Stimulated activated CD8-positive, alpha-beta memory T cell treated with anti-CD3 and anti-CD28 coated beads, Interleukin-4, amount 100 ng/mL, for 1 hour (primary cell): ENCODE data around the gene KRT20.
"Not testable (repeated sequence)": the region's sequence is repeated elsewhere in the genome, so short reads cannot be mapped to it uniquely, and the experiment has no call there.

Source experiments
- DNase-seq, 2 donors: peaks; one replicate each; pipeline ENCODE4 v3.0.0-alpha.2; 2020; ENCODE audit warnings: low read depth in 2 of 2, low spot score in 1 of 2

KRT20 gene

DNA sequence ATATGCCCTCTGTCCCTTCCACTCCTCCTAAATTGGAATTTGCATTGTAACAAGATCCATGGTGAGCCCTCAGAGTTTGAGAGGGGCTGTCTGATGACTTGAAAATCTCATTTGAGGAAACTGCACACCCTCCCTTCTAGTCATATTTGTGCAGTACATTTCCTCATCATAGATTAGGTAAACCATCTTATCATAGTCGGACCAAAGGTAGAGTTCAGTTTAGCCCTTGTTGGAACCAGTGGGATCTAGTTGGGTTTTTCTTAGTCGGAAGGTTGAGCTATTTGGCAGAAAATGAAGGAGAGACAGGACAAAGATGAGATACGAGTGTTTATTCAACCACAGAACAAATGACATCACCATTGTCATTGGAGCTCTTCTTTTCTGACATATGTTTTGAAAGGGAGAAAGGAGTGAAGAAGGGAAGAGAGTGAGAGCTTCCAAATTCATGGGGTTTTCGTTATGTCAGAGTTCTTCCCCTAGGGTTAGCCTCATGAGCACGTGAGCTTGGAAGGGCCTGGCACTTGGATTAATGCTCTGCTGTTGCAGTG is 15.8 kb upstream of the KRT20 start:
- no peak for DNase-seq

DNA sequence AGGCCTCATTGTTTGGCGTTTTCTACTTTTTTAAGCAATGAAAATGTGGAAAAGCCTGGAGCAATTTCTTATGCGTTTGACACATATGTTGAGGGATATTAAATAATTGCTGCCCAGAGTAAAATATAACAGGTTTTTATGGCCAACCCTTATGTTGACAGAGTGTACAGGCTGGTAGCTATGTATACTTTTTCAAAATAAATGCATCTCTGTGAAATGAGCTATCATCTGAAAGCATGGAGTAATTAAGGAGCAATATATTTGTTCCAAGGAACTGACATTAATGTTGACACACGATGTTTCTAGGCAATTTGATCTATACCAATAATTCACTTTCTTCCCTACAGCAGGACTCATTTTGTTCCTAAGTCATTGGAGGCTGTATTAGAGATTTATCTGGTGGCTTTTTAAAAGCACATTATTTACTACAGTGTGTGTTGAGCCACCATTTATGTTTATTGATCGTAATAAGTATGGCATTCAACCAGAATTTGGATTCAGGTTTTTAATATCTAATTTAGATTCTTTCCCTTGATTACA is 11.9 kb upstream of the KRT20 start:
- DNase-seq, result no peak

DNA sequence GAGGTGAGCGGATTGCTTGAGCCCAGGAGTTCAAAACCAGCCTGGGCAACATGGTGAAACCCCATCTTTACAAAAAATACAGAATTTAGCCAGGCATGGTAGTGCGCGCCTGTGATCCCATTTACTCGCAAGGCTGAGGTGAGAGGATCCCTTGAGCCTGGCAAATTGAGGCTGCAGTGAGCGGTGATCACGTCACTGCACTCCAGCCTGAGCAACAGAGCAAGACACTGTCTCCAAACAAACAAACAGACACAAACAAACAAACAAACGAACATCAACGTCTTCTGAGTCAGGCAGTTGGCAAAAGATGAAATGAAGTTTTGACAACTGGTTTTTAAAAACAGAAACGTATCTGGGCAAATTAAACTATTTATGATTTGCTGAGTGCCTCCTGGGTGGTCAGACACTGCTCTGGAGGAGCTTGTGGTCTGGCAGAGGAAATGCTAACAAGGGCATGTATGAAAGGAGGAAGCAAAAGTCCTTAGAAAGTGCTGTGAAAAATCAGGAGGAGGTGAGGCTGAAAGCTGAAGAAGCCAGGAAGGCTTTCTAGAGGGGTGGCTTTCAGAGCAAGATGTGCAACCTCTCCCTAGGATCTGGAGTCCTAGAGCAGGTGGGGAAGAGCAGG is 10.2 kb upstream of the KRT20 start:
- DNase-seq, result no peak

DNA sequence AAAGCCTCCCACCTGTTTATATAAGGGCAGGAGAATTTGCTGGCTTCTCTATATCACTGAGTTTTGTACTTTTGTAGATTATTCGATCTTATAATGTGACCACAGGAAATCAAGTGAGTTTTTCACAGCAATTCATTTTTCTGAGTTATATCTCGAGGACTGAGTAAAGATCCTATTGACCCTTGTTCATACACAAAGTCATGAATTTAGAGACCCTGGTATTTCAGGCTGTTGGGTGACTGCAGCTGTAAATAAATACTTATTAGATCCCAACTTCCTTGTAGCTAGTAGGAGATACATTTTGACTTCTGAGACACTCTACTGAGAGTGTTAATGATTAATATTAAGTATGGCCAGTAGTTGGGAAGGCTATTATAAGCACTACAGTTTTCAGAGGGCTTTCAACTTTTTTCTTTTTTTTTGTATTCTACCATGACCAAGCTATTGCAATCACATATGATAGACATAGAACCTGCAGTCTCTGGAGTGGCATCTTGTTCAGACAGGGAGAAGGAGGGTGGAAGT is 3.2 kb upstream of the KRT20 start:
- no peak for DNase-seq

DNA sequence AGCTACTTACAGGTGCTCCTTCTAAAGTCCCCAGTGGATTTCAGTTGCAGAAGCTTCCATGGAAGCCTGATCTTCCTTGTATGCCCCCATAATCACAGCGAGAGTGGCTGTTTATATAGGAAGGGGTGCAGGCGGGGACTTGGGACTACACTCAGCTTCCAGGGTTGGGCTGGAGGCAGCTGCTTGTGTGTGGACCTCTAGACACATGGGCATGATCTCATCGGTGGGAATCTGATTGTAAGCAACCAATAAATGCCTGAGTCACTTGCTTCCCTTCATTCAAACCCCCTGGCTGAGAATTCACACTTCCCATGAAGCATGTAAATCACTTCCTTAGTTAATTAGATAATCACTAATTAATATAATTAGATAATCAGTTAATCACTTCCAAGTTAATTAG is 1.0 kb upstream of the KRT20 start:
- no peak for DNase-seq

DNA sequence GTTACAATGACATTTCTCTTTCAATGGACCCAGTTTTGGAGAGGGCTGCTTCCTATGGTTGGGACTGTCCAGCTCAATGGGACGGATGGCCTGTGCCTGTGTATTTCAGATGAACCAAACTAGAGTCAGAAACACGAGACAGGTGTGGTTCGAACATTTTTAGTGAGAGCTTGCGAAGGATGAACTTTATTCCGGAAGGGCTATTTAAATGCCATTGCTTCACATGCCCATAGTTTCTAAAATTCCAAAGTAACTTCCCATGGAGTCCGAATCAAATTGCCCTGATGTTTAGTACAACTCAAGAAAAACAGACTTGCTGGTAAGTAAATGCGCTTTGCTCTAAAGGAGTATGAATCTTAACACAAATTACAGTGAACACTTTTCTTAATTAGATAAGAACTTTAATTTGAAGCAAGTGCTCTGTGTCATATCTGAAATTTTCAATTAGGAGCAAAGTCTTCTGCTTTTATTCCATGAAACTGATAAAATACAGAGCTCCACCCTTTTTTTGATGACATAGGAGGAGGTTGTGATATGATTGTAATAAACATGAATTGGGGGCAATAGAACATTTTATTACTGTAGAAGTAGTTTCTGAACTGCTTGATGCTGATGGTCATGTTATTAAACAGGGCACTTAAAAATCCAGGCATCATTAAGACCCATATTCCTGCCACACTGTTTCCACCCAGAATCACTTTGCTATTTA is 1.3 kb downstream of the KRT20 start:
- DNase-seq, result no peak

DNA sequence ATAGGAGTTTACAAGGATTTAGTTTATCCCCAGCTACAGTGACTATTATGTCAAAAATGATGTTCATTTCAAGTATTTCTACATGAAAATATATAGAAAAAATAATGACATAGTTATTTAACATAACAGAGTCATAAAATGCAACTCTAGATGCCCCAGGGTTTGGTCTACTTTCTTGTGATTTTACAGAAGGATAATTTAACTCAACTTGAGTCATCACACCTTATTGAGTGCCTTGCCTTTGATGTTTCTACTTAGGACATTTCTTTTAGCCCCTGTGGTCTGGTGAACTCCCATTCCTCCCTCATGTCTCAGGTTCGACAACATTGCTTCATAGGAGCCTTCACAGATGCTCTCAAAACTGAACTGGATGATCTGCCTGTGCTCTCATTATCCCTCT is 2.0 kb downstream of the KRT20 start:
- no peak for DNase-seq

DNA sequence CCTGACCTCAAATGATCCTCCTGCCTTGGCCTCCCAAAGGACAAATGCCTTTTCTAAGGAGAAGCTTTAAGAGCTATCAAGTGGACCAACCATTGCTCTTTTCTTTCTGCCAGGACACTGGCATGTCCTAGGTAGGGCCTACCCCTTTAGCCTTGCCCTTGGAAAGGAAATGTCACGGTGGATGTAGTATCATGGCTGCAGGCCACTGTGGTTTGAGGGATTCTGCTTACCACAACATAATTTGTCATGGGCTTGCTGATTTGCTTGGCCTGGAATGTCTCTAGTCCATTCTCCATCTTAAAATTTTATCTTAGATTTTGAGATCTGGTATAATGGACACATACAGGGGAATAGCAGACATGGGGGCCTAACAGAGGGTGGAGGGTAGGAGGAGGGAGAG is 6.0 kb downstream of the KRT20 start:
- no peak for DNase-seq

DNA sequence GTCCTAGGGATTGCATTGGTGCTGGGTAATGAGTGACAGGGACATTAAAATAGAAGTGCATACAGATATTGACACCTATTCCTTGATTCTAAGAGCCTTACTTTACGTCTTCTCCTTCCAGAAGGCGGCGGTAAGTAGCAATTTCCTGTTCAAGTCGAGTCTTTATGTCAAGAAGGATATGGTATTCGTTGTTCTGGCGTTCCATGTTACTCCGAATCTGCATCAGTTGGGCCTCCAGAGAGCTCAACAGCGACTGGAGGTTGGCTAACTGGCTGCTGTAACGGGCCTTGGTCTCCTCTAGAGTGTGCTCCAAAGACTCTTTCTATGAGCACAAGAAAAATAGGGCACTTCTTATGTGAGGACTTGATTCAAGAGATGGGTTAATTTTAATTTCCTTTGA is 7.0 kb downstream of the KRT20 start:
- DNase-seq, result no peak

DNA sequence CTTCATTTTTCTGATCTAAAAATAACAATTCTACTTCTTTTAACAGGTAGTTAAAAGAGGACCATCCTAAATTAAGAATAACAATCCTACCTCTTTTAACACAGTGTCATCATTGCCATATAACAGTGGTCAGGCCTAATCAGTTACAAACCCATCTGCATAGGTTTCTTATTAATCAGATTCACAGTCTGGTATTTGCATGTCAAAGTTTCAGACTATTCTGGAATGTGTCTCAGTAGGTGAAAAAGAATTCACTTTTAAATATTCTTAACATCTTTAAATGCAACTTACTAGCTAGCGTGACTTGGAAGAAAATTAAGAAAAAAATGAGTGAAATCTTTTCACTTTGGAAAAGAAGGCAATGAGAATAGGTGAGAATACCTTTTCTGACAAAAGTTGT is 11.2 kb downstream of the KRT20 start:
- no peak for DNase-seq

DNA sequence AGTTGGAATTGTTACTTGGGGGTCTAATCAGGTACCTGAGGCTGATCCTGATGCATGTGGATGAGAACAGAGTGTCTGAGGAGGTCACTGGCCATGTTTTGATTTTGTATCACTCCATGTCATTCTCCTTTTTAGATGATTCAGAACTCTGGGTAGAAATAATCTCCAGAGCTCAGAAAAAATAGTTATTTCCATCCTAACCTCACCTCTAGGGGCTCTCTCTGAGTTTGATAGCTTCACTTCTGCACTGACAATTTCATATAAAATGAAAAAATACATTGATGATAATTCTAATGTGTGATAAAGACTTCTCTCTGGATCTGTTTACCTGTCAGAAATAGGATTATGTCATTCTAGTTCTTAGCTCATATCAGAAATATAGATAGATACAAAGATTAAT is 11.8 kb downstream of the KRT20 start:
- no peak for DNase-seq

DNA sequence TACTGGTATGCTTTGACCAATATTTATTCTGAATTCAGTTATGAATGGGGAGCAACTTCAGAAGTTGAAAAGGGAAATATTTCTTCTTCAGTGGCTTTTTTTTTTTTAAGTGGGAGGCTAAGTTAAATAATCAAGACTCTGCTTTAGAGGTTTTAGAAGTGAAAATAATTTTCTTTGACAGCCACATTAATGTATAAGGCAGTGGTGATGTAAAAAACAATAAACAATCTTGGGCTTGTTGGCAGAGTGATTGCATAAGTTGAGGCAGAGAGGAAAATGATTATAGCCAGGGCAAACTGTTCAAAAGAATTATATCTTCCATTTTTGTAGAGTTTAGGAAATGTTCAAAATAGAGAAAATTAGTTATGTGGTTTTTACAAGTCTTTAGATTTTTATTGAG is 12.6 kb downstream of the KRT20 start:
- no peak for DNase-seq

DNA sequence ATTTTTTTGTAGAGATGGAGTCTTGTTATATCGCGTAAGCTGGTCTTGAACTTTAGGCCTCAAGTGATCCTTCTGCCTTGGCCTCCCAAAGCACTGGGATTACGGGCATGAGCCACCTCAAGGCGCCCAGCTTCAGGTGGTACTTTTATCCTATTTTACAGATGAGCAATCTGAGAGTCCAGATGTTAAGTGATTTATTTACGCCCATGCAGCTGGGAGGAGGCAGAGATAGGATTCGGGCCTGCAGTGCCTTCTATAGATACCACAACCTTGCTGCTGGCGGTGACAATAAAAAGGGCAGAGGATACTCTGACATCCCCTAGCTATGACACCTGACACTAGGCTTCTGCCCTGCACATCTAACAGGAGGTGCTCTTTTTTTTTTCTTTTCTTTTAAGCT is 13.7 kb downstream of the KRT20 start:
- no peak for DNase-seq

DNA sequence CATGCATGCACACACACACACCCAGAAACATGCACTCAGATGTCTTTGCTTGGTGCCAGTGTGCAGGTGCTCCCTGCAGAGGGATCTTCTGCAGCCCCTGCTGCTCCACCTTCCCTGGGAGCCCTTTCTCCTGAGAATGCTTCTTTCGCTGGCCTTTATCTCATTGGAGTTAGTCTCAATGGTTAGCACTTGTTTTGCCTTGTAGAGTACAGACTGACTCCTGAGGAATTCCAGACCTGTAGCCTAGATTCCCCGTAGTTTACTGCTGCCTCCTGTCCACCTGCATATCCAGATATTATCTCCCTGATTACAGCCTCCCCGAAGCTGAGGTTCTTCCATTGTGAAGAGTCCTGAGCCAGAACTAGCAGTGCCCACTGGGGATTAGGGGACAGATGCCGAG is 14.9 kb downstream of the KRT20 start:
- DNase-seq, result no peak

DNA sequence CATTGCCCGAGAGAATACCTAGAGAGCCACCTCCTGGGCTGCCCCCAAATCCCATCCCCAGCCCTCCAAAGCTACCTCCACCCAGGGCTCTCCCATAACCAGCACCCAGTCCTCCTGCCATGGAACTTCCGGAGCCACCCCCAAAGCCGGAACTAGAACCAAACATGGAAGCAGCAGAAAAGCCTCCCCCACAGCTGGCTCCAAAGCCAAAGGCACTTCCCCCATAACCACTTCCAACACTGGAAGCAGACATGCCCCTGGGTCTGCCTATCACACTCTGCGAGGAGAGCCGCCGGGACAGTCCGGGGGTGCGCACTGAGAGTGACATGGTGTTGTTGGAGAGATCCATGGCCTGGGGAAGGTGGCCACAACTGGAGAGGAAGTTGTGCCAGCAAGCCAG is 18.2 kb downstream of the KRT20 start, which contains the start of gene KRT12:
TSS of gene KRT12 (minus strand) at position 386 of the 400 bp plus-strand sequence. CDS start at position 349, 37 bp downstream.
- no peak for DNase-seq

DNA sequence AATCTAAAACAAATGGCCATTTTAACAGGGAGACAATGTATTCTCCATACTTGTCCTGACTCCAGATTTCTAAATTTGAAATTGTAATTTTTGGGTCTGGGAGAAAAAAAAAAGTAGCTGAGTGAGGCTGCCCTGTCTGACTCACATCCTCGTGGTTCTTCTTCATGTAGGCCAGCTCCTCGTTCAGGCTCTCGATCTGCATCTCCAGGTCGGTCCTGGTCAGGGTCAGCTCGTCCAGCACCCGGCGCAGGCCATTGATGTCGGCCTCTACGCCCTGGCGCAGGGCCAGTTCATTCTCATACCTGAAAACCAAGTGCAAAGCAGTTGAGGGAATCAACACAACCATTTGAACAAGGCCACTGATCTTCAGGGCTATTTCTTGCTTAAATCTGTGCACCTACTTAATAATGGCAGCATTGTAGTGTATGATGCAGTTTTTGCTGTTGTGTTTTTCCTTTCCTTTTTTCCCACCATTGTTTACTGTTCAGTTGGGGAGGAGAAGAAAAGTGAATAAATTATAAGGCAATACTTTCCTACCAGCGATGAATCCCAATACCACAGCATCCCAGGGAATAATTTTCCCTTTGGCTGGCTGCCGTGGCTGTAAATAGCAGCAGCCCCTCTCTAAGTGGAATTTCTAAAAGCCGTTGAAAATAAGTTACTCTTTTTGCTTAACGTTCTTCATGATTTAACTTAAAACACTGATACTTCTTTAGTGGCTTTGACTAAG is 20.2 kb downstream of the KRT20 start:
- DNase-seq, result no peak

DNA sequence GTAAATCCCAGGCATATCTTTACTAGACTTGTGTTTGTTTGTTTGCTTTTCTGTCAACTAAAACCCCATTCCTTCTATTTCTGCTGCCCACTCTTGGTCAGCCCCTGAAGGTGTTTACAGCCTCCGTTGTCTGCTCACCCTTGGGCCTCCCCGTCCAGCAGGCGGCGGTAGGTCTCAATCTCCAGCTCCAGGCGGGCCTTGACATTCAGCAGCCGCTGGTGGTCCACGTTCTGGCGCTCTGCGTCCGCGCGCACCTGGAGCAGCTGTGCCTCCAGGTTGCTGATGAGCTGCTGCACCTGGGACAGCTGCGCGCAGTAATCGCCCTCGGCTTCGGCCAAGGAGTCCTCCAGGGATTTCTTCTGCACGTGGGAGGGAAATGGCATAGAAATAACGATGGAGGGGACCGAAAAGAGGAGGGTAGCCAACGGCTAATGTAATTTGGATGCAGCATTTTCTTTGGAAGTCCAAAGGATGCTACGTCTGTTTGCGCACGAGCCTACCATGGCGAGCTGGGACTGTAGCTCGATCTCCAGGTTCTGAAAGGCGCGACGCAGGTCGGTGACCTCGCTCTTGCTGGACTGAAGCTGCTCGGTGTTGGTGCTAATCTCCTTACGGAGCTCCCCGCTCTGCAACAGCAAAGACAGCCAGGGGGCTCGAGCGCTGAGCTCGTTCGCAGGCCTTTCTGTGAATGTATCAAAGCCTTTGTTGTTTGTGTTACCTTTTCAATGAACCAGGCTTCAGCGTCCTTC is 21.9 kb downstream of the KRT20 start:
- no peak for DNase-seq

DNA sequence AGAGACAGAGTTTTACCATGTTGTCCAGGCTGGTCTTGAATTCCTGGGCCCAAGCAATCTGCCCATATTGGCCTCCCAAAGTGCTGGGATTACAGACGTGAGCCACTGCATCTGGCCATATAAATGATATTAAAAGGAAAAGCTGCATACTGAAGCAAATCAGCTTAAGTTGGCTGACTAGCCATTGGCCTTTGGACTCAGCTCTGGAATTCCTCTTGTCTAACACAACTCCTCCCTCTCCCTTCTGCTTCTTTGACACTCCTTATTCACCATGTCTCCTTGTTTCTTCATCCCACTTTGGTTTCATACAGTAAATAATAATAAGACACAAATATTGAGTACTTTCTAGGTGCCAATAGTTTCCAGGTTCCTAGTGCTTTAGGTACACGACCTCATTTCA is 25.5 kb downstream of the KRT20 start:
- DNase-seq, result no peak

DNA sequence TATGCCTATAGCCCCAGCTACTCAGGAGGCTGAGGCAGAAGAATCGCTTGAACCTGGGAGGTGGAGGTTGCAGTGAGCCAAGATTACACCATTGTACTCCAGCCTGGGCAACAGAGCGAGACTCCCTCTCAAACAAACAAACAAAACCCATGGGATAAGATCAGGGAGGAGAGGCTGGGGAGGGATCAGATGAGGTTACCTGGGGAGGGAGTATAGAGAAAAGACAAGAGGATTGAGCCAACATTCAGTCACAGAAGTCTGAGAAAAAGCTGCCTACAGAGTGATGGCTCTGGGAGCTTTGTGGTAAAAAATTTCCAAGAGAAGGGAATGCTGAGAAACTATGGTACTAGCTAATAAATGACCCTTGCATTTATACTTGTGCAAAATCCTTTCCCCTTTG is 26.4 kb downstream of the KRT20 start:
- DNase-seq, result not testable (repeated sequence)

DNA sequence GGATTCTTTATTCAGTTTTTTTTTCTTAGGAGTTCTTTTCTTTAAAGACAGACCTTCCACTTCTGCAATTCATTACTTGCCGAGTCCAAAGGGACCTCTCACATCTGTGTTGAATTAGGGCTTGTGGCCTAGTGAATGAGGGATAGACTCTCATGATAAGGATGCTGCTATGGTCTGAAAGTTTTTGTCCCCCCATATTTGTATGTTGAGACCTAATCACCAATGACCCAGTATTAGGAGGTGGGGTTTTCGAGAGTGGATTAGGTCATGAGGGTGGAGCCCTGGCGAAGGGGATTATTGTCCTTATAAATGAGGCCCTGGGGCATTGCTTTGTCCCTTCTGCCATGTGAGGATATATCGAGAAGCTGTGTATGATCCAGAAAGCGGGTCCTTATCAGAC is 27.5 kb downstream of the KRT20 start:
- no peak for DNase-seq
